ENCODE measurements around the gene TMEM140. TPM values are rescaled to one million over a fixed set of nuclear protein-coding genes. Genes with fewer than 3 reads are reported as not detected.

Gene TMEM140
- total and polyA plus RNA-seq, 2 donors from 2014 or later: 28.2 to 31.3 TPM

DNA sequence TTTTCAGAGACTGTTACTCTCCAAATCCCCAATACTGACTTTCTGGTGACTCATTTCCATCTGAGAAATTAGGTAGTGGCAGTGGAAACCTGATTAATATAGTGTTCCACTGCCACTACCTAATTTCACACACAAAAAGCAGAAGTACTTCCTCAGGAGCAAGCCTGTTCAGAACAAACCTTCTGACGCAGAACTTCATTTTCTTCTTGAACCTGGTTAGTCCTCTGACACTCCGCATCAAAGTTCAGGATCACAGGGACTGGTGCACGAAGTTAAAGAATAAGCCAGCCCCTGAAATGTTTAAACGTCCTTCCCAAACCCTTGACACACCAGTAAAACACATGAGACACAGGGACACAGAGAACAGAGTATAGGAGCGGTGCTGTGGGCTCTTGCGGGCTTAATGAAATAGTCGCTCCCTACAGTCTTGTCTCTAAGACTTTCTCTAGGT, 59.1 kb downstream of the TMEM140 start:
- intact Hi-C loops (cut with DNase I): no loop called here
- TF ChIP-seq, protein P1, sequence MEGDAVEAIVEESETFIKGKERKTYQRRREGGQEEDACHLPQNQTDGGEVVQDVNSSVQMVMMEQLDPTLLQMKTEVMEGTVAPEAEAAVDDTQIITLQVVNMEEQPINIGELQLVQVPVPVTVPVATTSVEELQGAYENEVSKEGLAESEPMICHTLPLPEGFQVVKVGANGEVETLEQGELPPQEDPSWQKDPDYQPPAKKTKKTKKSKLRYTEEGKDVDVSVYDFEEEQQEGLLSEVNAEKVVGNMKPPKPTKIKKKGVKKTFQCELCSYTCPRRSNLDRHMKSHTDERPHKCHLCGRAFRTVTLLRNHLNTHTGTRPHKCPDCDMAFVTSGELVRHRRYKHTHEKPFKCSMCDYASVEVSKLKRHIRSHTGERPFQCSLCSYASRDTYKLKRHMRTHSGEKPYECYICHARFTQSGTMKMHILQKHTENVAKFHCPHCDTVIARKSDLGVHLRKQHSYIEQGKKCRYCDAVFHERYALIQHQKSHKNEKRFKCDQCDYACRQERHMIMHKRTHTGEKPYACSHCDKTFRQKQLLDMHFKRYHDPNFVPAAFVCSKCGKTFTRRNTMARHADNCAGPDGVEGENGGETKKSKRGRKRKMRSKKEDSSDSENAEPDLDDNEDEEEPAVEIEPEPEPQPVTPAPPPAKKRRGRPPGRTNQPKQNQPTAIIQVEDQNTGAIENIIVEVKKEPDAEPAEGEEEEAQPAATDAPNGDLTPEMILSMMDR (IDR thresholded peaks at IDR 0.05; ENCODE audit: borderline replicate concordance, extremely low read depth, insufficient read depth): no peak
- peak in 2 of 5 donors; percentile 63 to 74 for DNase-seq
- Histone ChIP-seq H3K27me3 (ENCODE audit: control insufficient read depth, insufficient read depth, low read length) (no peaks in the 10 kb centered on the region), H3K9me3 (ENCODE audit: control insufficient read depth in 2 of 3, insufficient read depth in 1 of 3, low read length in 3 of 3) (no peaks in the 10 kb centered on the region), H3K36me3 (ENCODE audit: control insufficient read depth in 2 of 3, insufficient read depth in 3 of 3, low read length in 3 of 3) (peaks cover 3 to 14% (median 8%) of the 10 kb centered on the region in 3 donors), H3K4me3 (ENCODE audit: low read length in 3 of 3) (peak overlapping the region in 1 of 3 donors; percentile 96), H3K9ac (ENCODE audit: low read length in 3 of 3) (peak overlapping the region in 1 of 3 donors; percentile 60), H3K27ac (ENCODE audit: low read depth in 2 of 2, low read length in 2 of 2) (peak overlapping the region; percentile 82 to 98), H3K4me1 (ENCODE audit: control insufficient read depth in 2 of 3, insufficient read depth in 2 of 3, low read depth in 1 of 3, low read length in 3 of 3) (peaks cover 0 to 46% (median 21%) of the 10 kb centered on the region in 3 donors)
- no peak for FAIRE-seq

DNA sequence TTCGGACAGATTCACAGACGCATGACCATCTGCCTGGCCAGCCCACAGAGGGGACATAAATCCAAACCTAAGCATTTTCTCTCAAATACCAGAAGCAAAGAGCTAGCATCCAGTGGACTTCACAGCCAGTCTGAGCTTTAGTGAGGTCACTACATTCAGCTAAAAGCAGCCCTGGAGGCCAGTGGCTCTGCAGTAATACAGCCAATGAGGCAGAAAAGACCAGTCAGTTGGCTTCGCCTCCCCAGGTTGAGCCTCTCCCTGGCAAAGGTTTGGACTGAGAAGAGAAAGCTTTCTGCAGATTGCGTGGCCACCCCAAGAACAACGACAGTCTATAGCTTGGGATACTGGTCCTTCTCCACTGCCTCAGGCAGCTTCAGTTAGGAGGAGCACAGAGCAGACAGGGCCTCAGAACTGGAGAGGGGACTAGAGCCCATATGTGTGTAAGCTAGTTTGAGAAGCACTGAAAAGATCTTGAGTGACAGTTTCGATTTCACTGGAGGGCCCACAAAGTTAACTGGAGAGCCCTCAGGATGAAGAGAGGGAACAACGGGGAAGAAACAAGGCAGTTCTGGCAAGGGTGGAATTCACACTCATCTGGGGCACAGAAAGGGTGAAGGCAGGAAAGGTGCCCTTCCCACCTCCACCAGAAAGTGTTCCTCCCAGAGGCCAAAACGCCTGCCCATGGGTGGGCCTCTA, 59.7 kb downstream of the TMEM140 start:
- peak in 2 of 5 donors; percentile 40 to 45 for DNase-seq
- intact Hi-C loops (cut with DNase I): no loop called here
- TF ChIP-seq, protein P1 (IDR thresholded peaks at IDR 0.05; ENCODE audit: borderline replicate concordance, extremely low read depth, insufficient read depth): no peak

DNA sequence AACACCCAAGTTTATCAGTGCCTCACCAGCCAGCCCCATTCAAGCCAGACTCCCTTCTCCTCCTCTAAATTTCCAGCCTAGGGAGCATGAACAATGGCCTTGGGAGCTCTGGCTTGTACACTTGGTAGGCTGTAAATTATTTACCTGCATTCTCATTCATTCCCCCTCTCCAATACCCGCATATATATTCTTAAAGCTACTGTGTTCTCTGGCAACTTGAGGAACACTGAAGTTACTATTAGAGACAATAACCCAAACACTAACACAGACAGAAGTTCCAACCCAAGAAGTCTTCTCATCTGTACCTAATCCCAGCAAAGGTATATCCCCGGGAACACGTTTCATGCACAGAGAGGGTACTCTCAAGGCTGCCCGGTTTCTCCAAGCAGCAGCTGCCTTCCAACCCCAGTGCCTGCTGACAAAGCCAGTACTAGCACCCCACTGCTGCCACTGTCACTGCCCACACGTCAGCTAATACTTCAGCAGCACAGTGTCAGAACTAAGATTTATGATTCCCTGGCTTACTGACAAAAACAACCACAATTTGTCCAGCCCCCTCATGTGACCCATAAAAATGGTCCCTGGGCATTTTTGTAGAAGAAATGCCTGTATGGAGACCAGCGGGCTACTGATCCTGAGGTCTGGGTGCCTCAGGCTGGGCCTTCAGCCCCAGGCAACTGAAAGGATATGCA, 60.4 kb downstream of the TMEM140 start:
- H3K9me3 ChIP-seq (ENCODE audit: control insufficient read depth in 2 of 3, insufficient read depth in 1 of 3, low read length in 3 of 3): no peaks in the 10 kb centered on the region
- H3K4me3 ChIP-seq (ENCODE audit: low read length in 3 of 3): peak overlapping the region in 2 of 3 donors; percentile 74 to 96
- no peaks in the 10 kb centered on the region for H3K27me3 ChIP-seq (ENCODE audit: control insufficient read depth, insufficient read depth, low read length)
- peak overlapping the region in 2 of 3 donors; percentile 43 to 60 for H3K9ac ChIP-seq (ENCODE audit: low read length in 3 of 3)
- intact Hi-C loops (cut with DNase I): no loop called here
- DNase-seq: peak in 4 of 5 donors; percentile 50 to 80 (median 71)
- TF ChIP-seq, protein P1 (IDR thresholded peaks at IDR 0.05; ENCODE audit: borderline replicate concordance, extremely low read depth, insufficient read depth): no peak
- peak overlapping the region; percentile 82 to 98 for H3K27ac ChIP-seq (ENCODE audit: low read depth in 2 of 2, low read length in 2 of 2)
- peaks cover 3 to 10% (median 7%) of the 10 kb centered on the region in 3 donors for H3K36me3 ChIP-seq (ENCODE audit: control insufficient read depth in 2 of 3, insufficient read depth in 3 of 3, low read length in 3 of 3)
- peaks cover 0 to 35% (median 17%) of the 10 kb centered on the region in 3 donors for H3K4me1 ChIP-seq (ENCODE audit: control insufficient read depth in 2 of 3, insufficient read depth in 2 of 3, low read depth in 1 of 3, low read length in 3 of 3)
- no peak for FAIRE-seq

More for the DNA sequence above, 59.7 kb downstream of the TMEM140 start:
- Histone ChIP-seq H3K27ac (ENCODE audit: low read depth in 2 of 2, low read length in 2 of 2) (peak overlapping the region; percentile 82 to 98), H3K4me1 (ENCODE audit: control insufficient read depth in 2 of 3, insufficient read depth in 2 of 3, low read depth in 1 of 3, low read length in 3 of 3) (peaks cover 0 to 42% (median 21%) of the 10 kb centered on the region in 3 donors), H3K9ac (ENCODE audit: low read length in 3 of 3) (peak overlapping the region in 1 of 3 donors; percentile 60), H3K36me3 (ENCODE audit: control insufficient read depth in 2 of 3, insufficient read depth in 3 of 3, low read length in 3 of 3) (peaks cover 3 to 14% (median 8%) of the 10 kb centered on the region in 3 donors), H3K9me3 (ENCODE audit: control insufficient read depth in 2 of 3, insufficient read depth in 1 of 3, low read length in 3 of 3) (no peaks in the 10 kb centered on the region), H3K4me3 (ENCODE audit: low read length in 3 of 3) (peak overlapping the region in 1 of 3 donors; percentile 96), H3K27me3 (ENCODE audit: control insufficient read depth, insufficient read depth, low read length) (no peaks in the 10 kb centered on the region)
- no peak for FAIRE-seq
